ENCODE results near the gene GPR155.

Gene GPR155

DNA sequence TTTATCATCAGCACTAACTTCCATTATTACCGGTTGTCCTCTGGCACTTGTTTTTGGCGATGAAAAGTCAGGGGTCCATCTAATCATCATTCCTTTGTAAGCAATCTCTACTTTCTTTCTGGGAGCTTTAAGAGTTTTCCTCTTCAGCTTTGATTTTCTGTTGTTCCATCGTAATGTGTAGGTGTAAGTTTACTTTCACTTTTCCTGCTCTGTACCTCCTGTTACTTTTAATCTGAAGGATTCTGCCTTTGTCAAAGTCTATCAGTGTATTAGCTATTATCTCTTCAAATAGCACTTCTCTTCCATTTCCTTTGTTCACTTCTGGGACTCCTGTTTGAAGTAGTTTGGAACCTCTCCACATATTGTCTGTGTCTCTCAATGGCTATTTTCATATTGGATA, 25.5 kb upstream of the GPR155 start:
- no peak overlapping the region for H3K4me3 ChIP-seq (ENCODE audit: low read depth, low read length)
- H3K36me3 ChIP-seq = no peaks in the 10 kb centered on the region
- no peak for DNase-seq
- TF ChIP-seq, protein P1, sequence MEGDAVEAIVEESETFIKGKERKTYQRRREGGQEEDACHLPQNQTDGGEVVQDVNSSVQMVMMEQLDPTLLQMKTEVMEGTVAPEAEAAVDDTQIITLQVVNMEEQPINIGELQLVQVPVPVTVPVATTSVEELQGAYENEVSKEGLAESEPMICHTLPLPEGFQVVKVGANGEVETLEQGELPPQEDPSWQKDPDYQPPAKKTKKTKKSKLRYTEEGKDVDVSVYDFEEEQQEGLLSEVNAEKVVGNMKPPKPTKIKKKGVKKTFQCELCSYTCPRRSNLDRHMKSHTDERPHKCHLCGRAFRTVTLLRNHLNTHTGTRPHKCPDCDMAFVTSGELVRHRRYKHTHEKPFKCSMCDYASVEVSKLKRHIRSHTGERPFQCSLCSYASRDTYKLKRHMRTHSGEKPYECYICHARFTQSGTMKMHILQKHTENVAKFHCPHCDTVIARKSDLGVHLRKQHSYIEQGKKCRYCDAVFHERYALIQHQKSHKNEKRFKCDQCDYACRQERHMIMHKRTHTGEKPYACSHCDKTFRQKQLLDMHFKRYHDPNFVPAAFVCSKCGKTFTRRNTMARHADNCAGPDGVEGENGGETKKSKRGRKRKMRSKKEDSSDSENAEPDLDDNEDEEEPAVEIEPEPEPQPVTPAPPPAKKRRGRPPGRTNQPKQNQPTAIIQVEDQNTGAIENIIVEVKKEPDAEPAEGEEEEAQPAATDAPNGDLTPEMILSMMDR (IDR thresholded peaks at IDR 0.05; ENCODE audit: low read depth, low read length) = no peak
- H3K9me3 ChIP-seq (ENCODE audit: severe bottlenecking) = peaks cover 19% of the 10 kb centered on the region
- H3K27ac ChIP-seq = no peak overlapping the region
- H3K27me3 ChIP-seq (ENCODE audit: insufficient read depth, low read depth, severe bottlenecking) = no peaks in the 10 kb centered on the region

DNA sequence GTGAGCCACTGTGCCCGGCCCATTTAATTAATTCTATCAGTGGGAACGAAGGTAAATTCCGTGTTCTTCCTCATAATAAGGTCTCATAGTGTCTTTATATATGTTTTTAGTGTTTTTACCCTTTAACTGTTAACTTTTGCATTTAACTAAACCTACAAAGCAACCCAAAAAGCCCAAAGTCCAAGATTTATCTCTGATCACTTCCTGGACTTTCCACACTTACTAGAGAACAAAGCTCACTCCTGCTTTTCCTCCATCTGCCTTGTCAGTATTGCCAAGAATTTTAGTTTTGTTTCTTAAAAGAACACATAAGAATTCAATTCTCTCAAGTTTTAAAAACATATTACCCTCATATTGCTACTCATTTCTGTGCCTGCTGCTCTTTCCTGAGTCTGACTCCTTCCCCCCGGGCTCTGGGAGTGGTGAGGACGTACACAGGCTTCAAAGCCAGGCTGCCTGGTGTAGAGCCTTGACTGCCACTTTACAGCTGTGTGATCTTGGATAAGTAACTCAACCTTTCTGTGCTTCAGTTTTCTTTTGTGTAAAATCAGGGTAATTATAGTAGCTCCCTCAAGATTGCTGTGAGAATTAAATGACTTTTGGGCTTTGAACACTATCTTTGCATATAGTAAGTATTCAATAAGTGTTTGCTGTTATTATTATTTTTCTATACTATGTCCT, 24.9 kb upstream of the GPR155 start:
- H3K27me3 ChIP-seq (ENCODE audit: insufficient read depth, low read depth, severe bottlenecking) = no peaks in the 10 kb centered on the region
- no peaks in the 10 kb centered on the region for H3K36me3 ChIP-seq
- DNase-seq = no peak
- H3K4me3 ChIP-seq (ENCODE audit: low read depth, low read length) = no peak overlapping the region
- H3K27ac ChIP-seq = no peak overlapping the region
- peaks cover 19% of the 10 kb centered on the region for H3K9me3 ChIP-seq (ENCODE audit: severe bottlenecking)
- TF ChIP-seq, protein P1 (IDR thresholded peaks at IDR 0.05; ENCODE audit: low read depth, low read length) = no peak

DNA sequence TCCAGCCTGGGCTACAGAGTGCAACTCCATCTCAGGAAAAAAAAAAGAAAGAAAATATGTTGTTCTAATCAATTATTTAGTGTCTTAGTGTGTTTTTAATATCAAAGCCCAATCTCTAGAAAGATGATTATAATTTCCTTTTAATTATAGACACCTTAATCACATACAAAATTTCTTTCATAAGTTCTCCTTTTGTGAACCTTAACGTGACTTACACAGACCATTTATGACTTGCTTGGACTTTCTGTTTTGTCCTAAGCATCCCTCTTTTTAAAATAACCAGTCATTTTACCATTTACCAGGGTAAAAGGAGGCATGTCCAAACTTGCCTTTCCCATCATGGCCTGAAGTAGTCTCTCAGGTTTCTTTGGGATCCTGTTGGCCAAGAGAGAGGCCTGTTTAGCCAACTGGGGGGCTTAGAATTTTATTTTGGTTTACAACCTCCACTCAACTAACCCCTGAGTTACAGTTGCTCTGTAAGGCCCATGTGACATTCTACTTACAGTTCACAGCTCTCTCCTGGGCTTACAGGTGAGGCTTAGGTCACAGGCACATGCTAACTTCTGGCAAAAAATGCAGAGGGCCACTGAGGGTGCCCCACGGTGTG, 23.9 kb upstream of the GPR155 start:
- Histone ChIP-seq H3K9me3 (ENCODE audit: severe bottlenecking) (peaks cover 19% of the 10 kb centered on the region), H3K36me3 (no peaks in the 10 kb centered on the region), H3K4me3 (ENCODE audit: low read depth, low read length) (no peak overlapping the region), H3K27me3 (ENCODE audit: insufficient read depth, low read depth, severe bottlenecking) (no peaks in the 10 kb centered on the region), H3K27ac (no peak overlapping the region)
- TF ChIP-seq, protein P1 (IDR thresholded peaks at IDR 0.05; ENCODE audit: low read depth, low read length) = no peak
- DNase-seq = no peak

DNA sequence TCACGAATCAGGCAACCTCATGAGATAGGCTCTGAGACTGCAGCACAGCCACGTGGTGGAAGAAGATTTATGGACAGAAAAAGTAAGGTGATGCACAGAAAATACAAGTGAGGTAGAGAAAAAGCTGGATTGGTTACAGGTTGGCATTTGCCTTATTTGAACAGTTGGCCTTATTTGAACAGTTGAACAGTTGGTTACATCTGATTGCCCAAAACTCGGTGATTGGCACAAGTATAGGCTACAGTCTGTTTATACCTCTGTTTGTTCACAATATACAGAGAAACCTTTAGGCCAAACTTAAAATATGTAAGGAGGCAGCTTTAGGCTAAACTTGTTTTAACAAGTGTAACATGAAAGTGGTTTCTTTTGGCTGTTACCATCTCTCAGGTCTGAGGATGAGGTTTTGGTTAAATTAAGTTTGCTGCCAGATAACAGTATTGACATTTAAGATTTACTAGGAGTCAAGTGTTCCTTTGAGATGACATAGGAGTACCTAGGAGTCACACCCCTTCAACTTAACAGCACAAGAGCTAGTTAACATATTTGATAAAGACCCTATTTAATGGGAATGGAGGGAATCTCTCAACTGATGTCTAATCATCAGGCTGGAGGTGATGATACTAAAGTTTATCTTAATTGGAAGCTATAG, 16.5 kb upstream of the GPR155 start:
- H3K36me3 ChIP-seq = no peaks in the 10 kb centered on the region
- no peak for DNase-seq
- no peak overlapping the region for H3K4me3 ChIP-seq (ENCODE audit: low read depth, low read length)
- H3K9me3 ChIP-seq (ENCODE audit: severe bottlenecking) = no peaks in the 10 kb centered on the region
- no peak overlapping the region for H3K27ac ChIP-seq
- H3K27me3 ChIP-seq (ENCODE audit: insufficient read depth, low read depth, severe bottlenecking) = no peaks in the 10 kb centered on the region
- TF ChIP-seq, protein P1 (IDR thresholded peaks at IDR 0.05; ENCODE audit: low read depth, low read length) = no peak

DNA sequence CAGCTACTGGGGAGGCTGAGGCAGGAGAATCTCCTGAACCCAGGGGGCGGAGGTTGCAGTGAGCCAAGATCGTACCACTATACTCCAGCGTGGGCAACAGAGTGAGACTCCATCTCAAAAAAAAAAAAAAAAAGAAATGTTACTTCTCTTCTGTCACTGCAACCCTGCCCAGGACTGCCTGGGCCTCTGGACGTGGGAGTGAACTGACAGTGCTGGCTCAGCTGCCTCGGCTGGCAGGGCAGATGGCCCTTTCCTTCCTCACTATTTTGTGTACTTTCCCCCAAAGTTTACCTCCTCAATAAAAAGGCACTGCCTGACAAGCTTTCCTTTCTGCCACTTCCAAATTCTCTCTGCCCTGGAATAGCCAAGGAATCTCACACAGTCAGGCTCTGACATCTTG, 12.5 kb upstream of the GPR155 start:
- H3K9me3 ChIP-seq (ENCODE audit: severe bottlenecking) = no peaks in the 10 kb centered on the region
- H3K27ac ChIP-seq = no peak overlapping the region
- TF ChIP-seq, protein P1 (IDR thresholded peaks at IDR 0.05; ENCODE audit: low read depth, low read length) = no peak
- H3K4me3 ChIP-seq (ENCODE audit: low read depth, low read length) = no peak overlapping the region
- H3K27me3 ChIP-seq (ENCODE audit: insufficient read depth, low read depth, severe bottlenecking) = no peaks in the 10 kb centered on the region
- DNase-seq = no peak
- no peaks in the 10 kb centered on the region for H3K36me3 ChIP-seq

All from WERI-Rb-1 (cell line).